HL-60 (cell line): ENCODE results near the gene CCDC40.

Experiments used
- DNase-seq, 2 experiments: peaks; one replicate each; pipeline ENCODE4 v3.0.0-alpha.2; 2010 to 2020; ENCODE audit warnings: low read depth in 1 of 2, low spot score in 1 of 2
- H3K27ac ChIP-seq: fragments of 250-450 bp; sonication (Bioruptor Pico); replicated peaks from 2 replicates; pipeline ENCODE4 v1.5.1; 2020; ENCODE audit warnings: mild to moderate bottlenecking, moderate library complexity
- H3K27me3 ChIP-seq: fragments of 250-450 bp; sonication (Bioruptor Pico); 2 replicates; pipeline ENCODE4 v1.5.1; 2021; ENCODE audit warnings: mild to moderate bottlenecking, moderate library complexity; ENCODE audit not compliant: insufficient read depth, poor library complexity, severe bottlenecking
- H3K4me3 ChIP-seq: replicated peaks from 2 replicates; pipeline ENCODE4 v1.5.1; 2011; ENCODE audit warnings: mild to moderate bottlenecking, control low read depth, low read length; ENCODE audit not compliant: insufficient read depth
- CTCF ChIP-seq: IDR thresholded peaks from one replicate; pipeline ENCODE4 v1.5.1; 2011; ENCODE audit warnings: low read length, control low read depth, inconsistent platforms; ENCODE audit not compliant: insufficient read depth
- GABPA ChIP-seq: IDR thresholded peaks from 2 replicates; pipeline ENCODE4 v1.6.1; 2012; ENCODE audit warnings: low read depth
- POLR2AphosphoS5 ChIP-seq: IDR thresholded peaks from 2 replicates; pipeline ENCODE4 v1.6.1; 2012; ENCODE audit warnings: low read depth
- SPI1 ChIP-seq: IDR thresholded peaks from 2 replicates; pipeline ENCODE4 v1.6.1; 2012; ENCODE audit warnings: low read depth, mild to moderate bottlenecking, borderline replicate concordance
- TF ChIP-seq, protein P1 (sequence below): IDR thresholded peaks from 2 replicates; pipeline ENCODE4 v1.6.1; 2012; ENCODE audit warnings: low read depth; ENCODE audit not compliant: insufficient replicate concordance

CCDC40 gene

DNA sequence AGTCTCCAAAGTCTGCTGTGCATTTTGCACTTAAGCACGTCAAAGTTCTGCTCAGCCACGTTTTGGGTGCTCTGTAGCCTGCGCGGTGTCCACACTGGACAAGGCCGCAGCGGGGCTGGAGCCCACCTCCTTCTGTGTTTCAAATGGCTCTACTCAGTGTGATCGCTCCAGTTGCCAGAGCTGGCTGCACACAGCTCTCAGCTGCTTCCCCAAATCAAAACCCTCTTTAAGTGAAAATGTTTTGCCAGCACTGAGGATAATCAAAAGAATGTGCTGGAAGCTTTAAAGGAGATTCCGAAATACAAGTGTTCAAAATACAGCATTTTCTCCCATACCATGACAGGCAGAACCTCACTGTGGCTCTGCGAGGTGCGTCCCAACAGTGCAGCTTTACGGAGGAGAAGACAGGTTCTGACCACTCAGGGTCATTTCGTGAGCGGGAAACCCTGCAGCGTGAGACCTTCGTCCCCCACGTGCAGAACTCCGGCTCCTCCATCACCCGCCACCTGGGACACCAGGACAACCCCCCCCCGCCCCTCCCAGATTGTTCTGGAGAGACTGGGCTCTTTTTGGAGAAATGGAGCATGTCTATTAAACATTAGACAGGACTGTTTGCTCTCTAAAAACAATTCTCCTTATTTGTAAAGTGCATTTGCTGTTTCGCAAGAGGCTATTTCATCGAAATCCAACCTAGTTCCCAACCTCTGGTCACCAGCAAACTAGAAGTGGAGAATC is 17.4 kb upstream of the CCDC40 start:
- no peak for DNase-seq
- H3K4me3 ChIP-seq: no peak overlapping the region
- TF ChIP-seq SPI1 (no peak), GABPA (no peak), CTCF (no peak), POLR2AphosphoS5 (no peak)
- TF ChIP-seq, protein P1, sequence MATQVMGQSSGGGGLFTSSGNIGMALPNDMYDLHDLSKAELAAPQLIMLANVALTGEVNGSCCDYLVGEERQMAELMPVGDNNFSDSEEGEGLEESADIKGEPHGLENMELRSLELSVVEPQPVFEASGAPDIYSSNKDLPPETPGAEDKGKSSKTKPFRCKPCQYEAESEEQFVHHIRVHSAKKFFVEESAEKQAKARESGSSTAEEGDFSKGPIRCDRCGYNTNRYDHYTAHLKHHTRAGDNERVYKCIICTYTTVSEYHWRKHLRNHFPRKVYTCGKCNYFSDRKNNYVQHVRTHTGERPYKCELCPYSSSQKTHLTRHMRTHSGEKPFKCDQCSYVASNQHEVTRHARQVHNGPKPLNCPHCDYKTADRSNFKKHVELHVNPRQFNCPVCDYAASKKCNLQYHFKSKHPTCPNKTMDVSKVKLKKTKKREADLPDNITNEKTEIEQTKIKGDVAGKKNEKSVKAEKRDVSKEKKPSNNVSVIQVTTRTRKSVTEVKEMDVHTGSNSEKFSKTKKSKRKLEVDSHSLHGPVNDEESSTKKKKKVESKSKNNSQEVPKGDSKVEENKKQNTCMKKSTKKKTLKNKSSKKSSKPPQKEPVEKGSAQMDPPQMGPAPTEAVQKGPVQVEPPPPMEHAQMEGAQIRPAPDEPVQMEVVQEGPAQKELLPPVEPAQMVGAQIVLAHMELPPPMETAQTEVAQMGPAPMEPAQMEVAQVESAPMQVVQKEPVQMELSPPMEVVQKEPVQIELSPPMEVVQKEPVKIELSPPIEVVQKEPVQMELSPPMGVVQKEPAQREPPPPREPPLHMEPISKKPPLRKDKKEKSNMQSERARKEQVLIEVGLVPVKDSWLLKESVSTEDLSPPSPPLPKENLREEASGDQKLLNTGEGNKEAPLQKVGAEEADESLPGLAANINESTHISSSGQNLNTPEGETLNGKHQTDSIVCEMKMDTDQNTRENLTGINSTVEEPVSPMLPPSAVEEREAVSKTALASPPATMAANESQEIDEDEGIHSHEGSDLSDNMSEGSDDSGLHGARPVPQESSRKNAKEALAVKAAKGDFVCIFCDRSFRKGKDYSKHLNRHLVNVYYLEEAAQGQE: no peak
- H3K27me3 ChIP-seq: no peaks in the 10 kb centered on the region
- no peak overlapping the region for H3K27ac ChIP-seq

GRCh38 chr17:80021600-80021999 is 14.8 kb upstream of the CCDC40 start:
- Histone ChIP-seq H3K4me3 (no peak overlapping the region), H3K27me3 (no peaks in the 10 kb centered on the region)

DNA sequence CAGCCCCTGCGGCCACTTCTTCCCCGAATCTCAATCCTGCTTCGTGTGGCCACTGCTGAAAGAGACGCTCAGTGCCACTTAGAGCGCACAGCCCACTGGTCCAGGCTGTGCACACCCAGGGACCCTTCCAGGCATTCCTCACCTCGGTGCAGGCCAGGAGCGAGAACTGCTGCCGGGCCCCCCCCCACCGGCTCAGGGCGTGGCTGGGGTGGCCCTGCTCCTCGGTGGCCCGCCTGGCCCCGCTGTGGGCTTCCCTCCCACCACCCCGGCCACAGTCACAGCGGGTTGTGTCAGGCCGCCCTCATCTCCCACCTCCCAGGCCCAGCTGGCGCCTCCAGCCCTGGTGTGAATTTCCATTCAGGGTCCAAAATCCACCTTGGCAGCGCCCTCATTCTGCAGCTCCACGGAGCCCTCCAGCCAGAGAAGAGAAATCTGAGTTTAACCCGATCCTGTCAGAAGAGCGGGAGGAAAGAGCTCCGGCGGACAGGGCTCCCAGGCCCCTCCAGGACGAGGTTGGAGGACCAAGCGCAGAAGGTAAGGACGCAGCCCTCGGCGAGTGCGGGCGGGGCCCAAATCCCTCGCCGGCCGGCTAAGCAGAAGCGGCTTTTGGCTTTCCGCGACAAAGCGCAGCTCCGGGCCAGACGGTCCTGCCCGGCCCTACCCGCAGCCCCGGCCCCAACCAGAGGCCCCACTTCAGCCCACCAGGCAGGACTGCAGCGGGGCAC is 12.8 kb upstream of the CCDC40 start:
- Histone ChIP-seq H3K27ac (no peak overlapping the region), H3K4me3 (no peak overlapping the region), H3K27me3 (no peaks in the 10 kb centered on the region)
- no peak for DNase-seq
- TF ChIP-seq, protein P1: no peak
- TF ChIP-seq POLR2AphosphoS5: no peak
- TF ChIP-seq SPI1: no peak
- TF ChIP-seq GABPA: no peak
- TF ChIP-seq CTCF: no peak

More at GRCh38 chr17:80021600-80021999, 14.8 kb upstream of the CCDC40 start:
- DNase-seq: no peak
- TF ChIP-seq CTCF: no peak
- no peak for TF ChIP-seq SPI1
- no peak for TF ChIP-seq POLR2AphosphoS5
- TF ChIP-seq, protein P1: no peak
- TF ChIP-seq GABPA: no peak
- H3K27ac ChIP-seq: no peak overlapping the region
